Measurements from ENCODE around the gene BBS12. TPM values are rescaled to one million over a fixed set of nuclear protein-coding genes. Genes with fewer than 3 reads are reported as not detected.

The BBS12 gene
- total RNA-seq, 1 experiment from 2014 or later = 1.5 TPM

- in situ Hi-C loops (cut with HindIII; ENCODE audit: low pct_unique_long_range_greater_than_20kb, low sequenced_read_pairs) = no loop called here
- BruUV-seq (replicated peaks) = no TSS peak
Observed at GRCh38 chr4:122700178-122700725, 32.3 kb upstream of the BBS12 start.

DNA sequence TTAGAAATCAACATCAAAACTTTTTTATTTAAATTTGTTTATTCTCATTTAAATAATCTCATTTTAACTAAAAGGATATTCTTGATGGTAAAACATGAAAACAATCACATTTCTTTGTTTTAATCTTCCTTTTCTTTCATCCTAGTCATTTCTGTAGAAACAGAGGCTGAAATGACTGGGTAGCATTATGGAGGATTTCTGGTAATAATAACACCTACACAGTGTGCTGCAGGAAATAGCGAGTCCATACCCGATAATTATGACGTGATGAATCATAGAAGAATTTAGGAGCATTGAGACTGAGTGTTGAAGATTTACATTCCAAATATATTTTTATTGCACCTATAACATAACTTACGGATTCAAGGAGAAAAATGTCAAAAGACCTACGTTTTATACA, 31.4 kb upstream of the BBS12 start:
- ATAC-seq (no peak), DNase-seq (ENCODE audit: low read depth, low spot score) (no peak)
- POLR2A ChIA-PET = no interaction called here
- in situ Hi-C loops (cut with HindIII; ENCODE audit: low pct_unique_long_range_greater_than_20kb, low sequenced_read_pairs) (no loop called here), intact Hi-C loops (cut with micrococcal nuclease; ENCODE audit: unreplicated experiment) (no loop called here)
- no peak overlapping the region for H3K27ac ChIP-seq (ENCODE audit: low read length)
- TF ChIP-seq, protein P1, sequence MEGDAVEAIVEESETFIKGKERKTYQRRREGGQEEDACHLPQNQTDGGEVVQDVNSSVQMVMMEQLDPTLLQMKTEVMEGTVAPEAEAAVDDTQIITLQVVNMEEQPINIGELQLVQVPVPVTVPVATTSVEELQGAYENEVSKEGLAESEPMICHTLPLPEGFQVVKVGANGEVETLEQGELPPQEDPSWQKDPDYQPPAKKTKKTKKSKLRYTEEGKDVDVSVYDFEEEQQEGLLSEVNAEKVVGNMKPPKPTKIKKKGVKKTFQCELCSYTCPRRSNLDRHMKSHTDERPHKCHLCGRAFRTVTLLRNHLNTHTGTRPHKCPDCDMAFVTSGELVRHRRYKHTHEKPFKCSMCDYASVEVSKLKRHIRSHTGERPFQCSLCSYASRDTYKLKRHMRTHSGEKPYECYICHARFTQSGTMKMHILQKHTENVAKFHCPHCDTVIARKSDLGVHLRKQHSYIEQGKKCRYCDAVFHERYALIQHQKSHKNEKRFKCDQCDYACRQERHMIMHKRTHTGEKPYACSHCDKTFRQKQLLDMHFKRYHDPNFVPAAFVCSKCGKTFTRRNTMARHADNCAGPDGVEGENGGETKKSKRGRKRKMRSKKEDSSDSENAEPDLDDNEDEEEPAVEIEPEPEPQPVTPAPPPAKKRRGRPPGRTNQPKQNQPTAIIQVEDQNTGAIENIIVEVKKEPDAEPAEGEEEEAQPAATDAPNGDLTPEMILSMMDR (IDR thresholded peaks at IDR 0.05) = no peak
- no peak for TF ChIP-seq POLR2AphosphoS5 (IDR thresholded peaks at IDR 0.05; ENCODE audit: low read depth, low read length)
- TF ChIP-seq TCF7L2 (IDR thresholded peaks at IDR 0.05; ENCODE audit: low read depth, low read length) = no peak
- H3K4me1 ChIP-seq (ENCODE audit: control insufficient read depth, insufficient read depth, low read length) = no peaks in the 10 kb centered on the region
- H3K36me3 ChIP-seq (ENCODE audit: control insufficient read depth, insufficient read depth, low read length) = no peaks in the 10 kb centered on the region
- CTCF ChIA-PET = no interaction called here
- no peak overlapping the region for H3K4me3 ChIP-seq (ENCODE audit: low read depth in 2 of 2, low read length in 2 of 2)
- H3K9me3 ChIP-seq (ENCODE audit: control insufficient read depth, insufficient read depth, low read depth, low read length) = no peaks in the 10 kb centered on the region
- BruUV-seq (replicated peaks) = no TSS peak
- H3K27me3 ChIP-seq (ENCODE audit: control insufficient read depth, insufficient read depth, low read length) = no peaks in the 10 kb centered on the region

More at GRCh38 chr4:122700178-122700725, 32.3 kb upstream of the BBS12 start:
- CTCF ChIA-PET = no interaction called here
- no peak overlapping the region for H3K4me3 ChIP-seq (ENCODE audit: low read depth in 2 of 2, low read length in 2 of 2)
- no peak for ATAC-seq
- no peak overlapping the region for H3K27ac ChIP-seq (ENCODE audit: low read length)
- H3K9me3 ChIP-seq (ENCODE audit: control insufficient read depth, insufficient read depth, low read depth, low read length) = no peaks in the 10 kb centered on the region
- no peaks in the 10 kb centered on the region for H3K4me1 ChIP-seq (ENCODE audit: control insufficient read depth, insufficient read depth, low read length)
- no peaks in the 10 kb centered on the region for H3K27me3 ChIP-seq (ENCODE audit: control insufficient read depth, insufficient read depth, low read length)
- no peak for DNase-seq (ENCODE audit: low read depth, low spot score)
- H3K36me3 ChIP-seq (ENCODE audit: control insufficient read depth, insufficient read depth, low read length) = no peaks in the 10 kb centered on the region
- intact Hi-C loops (cut with micrococcal nuclease; ENCODE audit: unreplicated experiment) = no loop called here
- POLR2A ChIA-PET = no interaction called here
- no peak for TF ChIP-seq POLR2AphosphoS5 (IDR thresholded peaks at IDR 0.05; ENCODE audit: low read depth, low read length)

DNA sequence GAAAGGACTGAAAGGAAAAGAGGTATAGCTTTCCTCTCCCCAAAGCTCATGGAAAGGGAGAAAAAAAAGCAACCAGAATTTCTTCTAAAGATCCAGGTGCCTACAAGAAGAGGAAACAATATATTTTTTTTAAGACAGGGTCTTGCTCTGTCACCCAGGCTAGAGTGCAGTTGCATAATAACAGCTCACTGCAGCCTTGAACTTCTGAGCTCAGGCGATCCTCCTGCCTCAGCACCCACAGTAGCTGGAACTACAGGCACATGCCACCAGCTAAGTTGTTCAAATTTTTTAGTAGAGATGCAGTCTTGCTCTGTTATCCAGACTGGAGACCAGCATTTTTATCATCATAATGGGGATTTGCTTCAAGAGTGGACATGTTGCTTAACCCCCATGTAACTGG, 30.5 kb upstream of the BBS12 start:
- no TSS peak for BruUV-seq (replicated peaks)
- no peak for ATAC-seq
- H3K27ac ChIP-seq (ENCODE audit: low read length) = no peak overlapping the region
- POLR2A ChIA-PET = no interaction called here
- H3K9me3 ChIP-seq (ENCODE audit: control insufficient read depth, insufficient read depth, low read depth, low read length) = no peaks in the 10 kb centered on the region
- no peaks in the 10 kb centered on the region for H3K27me3 ChIP-seq (ENCODE audit: control insufficient read depth, insufficient read depth, low read length)
- in situ Hi-C loops (cut with HindIII; ENCODE audit: low pct_unique_long_range_greater_than_20kb, low sequenced_read_pairs) = no loop called here
- intact Hi-C loops (cut with micrococcal nuclease; ENCODE audit: unreplicated experiment) = no loop called here
- CTCF ChIA-PET = no interaction called here
- no peaks in the 10 kb centered on the region for H3K36me3 ChIP-seq (ENCODE audit: control insufficient read depth, insufficient read depth, low read length)
- TF ChIP-seq, protein P1 (IDR thresholded peaks at IDR 0.05) = no peak
- TF ChIP-seq SIN3A (IDR thresholded peaks at IDR 0.05; ENCODE audit: borderline replicate concordance, insufficient read depth, low read depth, low read length) = no peak
- no peak for TF ChIP-seq POLR2AphosphoS5 (IDR thresholded peaks at IDR 0.05; ENCODE audit: low read depth, low read length)
- no peak for TF ChIP-seq TCF7L2 (IDR thresholded peaks at IDR 0.05; ENCODE audit: low read depth, low read length)
- TF ChIP-seq REST (IDR thresholded peaks at IDR 0.05; ENCODE audit: insufficient read depth in 1 of 2, low read depth in 2 of 2, low read length in 1 of 2) = no peak
- H3K4me1 ChIP-seq (ENCODE audit: control insufficient read depth, insufficient read depth, low read length) = no peaks in the 10 kb centered on the region
- no peak for DNase-seq (ENCODE audit: low read depth, low spot score)
- H3K4me3 ChIP-seq (ENCODE audit: low read depth in 2 of 2, low read length in 2 of 2) = no peak overlapping the region

All from Panc1 (cell line).